Activated CD4-positive, alpha-beta T cell treated with anti-CD3 and anti-CD28 coated beads for 4 hours (primary cell): ENCODE measurements around the gene GRPEL1.
"Not testable (repeated sequence)": the region's sequence is repeated elsewhere in the genome, so short reads cannot be mapped to it uniquely, and the experiment has no call there.

Experiments
- DNase-seq, 2 donors: peaks; one replicate each; pipeline ENCODE4 v3.0.0-alpha.2; 2020

Gene GRPEL1

DNA sequence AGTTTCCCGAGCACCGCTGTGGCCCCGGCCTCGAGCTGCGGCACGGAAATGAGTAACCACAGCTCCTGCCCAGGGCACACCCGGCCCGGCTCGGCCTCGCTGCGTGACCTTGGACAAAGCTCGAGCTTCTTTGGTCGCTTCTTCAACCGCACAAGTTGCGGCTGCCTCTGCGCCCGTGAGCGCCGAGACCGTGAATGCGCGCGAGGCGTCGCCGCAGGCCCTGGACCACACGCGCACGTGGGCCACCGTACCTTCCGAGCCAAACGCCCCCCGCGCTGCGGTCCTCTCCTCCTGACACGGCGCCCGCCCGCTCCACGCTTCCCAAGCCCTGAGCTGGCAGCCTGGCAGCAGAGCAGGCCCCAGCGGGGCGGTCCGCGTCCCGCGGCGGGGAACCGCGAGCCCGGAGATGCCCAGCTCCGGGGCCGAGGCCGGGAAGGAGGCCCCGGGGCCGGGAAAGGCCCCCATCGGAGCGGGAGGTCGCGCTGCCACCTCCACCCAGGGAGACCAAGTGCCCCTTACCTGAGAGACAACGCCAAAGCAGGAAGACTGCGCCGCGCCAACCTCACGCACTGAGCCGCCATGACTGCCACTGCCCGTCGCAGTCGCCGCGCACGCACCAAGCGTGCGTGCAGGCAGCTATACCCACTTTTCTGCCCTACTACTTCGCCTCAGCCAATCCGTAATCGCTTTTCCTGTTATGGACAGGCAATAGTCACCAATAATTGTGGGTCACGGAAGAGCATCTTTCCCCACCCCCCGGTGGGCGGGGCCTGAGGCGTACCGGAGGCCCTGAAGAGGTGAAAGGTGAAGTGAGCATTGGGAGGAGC is at the start of gene GRPEL1:
Gene GRPEL1, minus strand, starts transcription at position 613 of the 827 bp plus-strand sequence. Its CDS starts 32 bp downstream, at position 581.
- peak; percentile 100 for DNase-seq

- no peak for DNase-seq
These were observed 48.8 kb upstream of the GRPEL1 start for GRCh38 chr4:7116705-7117104.

DNA sequence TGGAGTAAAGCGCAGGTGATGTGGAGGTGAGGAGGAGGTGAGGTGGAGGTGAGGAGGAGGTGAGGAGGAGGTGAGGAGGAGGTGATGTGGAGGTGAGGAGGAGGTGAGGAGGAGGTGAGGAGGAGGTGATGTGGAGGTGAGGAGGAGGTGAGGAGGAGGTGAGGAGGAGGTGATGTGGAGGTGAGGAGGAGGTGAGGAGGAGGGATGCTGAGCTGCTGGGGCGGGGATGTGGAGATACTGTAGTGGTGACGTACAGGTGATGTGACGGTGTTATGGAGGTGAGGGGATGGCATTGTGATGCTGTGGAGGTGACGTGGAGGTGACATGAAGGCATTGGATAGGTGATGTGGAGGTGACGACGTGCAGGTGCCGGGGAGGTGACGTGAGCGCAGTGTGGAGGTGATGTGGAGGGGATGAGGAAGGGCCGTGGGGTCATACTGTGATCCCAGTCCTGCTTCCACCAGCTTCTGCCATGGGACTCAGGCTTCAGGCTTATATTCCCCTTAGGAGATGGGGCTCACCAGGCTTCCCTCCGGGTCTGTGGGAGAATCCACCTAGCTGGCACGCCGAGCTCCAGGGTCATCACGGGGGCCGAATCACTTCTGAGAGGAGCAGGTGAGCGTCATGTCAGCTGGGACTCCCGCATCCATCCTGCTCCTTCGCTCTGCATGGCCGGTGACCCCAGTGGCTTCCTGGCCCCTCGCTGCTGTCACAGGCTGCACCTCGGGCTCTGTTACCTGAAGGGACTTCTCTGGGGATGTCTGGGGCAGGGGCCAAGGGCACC is 47.9 kb upstream of the GRPEL1 start:
- no peak for DNase-seq

DNA sequence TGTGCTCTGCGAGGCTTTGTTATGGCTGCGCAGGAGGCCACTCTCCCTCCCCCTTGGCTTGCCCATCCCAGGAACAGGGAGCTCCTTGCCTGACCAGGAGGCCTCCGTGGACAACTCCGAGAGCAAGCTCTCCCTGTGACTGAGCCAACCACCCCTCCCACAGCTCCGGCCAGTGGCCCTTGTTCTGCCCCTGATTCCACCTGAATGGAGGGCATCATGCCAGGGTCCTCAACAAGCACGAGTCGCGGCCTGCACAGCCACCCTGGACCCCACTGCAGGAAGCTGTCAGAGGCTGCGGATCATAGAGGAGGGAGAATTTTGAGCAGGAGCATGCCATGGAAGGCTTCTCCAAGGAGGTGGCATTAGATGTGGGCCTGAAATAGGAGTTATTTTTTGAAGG is 44.8 kb upstream of the GRPEL1 start:
- no peak for DNase-seq

DNA sequence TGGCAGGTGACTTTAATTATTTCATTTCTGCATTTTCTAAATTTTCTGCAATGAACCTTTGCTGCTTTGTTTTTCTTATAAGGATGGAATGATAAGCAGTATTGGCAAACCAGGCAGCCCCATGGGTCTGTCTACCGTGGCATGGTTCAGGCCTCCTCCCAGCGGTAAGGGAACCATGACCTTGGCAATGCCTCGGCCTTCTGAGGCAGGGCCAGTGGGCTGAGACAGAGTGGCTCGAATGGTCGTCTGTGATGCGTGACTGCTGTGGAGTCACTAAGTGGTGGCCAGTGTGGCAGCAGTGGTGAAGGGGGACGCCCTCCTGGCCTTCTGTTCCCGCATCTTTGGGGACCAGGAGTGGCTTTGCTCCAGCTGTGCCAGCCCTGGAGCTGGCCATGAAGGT is 43.6 kb upstream of the GRPEL1 start:
- DNase-seq, result no peak

DNA sequence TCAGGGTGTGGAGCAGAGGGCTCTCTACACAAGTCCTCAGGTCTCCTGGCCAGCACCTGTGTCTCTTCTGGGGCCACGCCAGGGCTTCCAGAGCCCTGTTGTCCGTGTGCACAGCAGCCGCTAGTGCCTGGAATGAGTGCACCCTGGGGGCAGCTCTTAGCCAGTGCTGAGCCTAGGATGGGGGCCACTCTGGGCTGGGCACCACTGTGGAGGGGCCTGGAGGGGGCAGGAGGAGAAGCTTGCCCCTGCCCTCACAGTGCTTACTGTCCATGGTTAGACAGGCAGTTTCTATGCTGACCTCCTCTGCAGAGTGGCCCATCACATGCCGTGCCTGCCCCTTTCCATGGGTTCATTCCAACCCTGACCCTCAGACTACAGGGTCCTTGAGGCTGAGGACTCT is 42.7 kb upstream of the GRPEL1 start:
- no peak for DNase-seq

- DNase-seq, result no peak
These were observed 41.3 kb upstream of the GRPEL1 start for GRCh38 chr4:7109169-7109568.

GRCh38 chr4:7108660-7109059 is 40.8 kb upstream of the GRPEL1 start:
- DNase-seq, result no peak

- no peak for DNase-seq
These were observed 40.3 kb upstream of the GRPEL1 start for GRCh38 chr4:7108046-7108625.

DNA sequence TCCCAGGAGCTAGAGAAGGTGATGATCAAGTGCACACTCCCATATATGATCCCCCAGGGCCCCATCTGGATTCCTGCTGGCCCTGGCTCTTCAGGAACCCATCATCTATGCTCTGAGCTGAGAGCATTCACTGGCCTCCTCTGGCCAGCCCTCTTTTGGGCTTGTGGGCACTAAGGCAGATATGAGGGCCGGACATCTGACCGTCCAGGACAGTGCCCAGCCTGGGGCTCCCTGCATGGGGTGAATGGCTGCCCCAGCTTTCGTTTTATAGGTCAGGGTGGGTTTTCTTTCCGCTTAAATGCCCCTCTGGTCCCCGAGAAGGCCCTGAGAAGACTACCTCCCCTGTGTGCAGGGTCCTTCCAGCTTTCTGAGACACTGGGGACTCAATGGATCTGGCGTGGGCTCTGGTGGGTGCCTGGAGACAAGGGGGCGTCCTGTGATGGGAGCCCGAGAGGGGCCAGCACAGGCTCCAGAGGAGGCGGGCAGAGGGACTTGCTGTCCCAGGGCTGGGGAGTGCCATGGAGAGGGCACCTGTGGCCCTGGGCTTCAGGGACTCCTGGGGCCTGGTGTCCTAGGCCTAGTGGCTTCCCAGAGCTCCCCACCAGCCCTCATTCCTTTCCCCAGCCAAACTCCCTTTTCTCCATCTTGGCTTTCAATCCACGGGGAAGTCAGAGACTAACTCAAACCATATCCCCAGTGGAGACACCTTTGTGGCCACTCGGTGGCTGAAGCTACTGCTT is 39.5 kb upstream of the GRPEL1 start:
- no peak for DNase-seq

GRCh38 chr4:7105276-7105675 is 37.4 kb upstream of the GRPEL1 start:
- DNase-seq, result no peak

DNA sequence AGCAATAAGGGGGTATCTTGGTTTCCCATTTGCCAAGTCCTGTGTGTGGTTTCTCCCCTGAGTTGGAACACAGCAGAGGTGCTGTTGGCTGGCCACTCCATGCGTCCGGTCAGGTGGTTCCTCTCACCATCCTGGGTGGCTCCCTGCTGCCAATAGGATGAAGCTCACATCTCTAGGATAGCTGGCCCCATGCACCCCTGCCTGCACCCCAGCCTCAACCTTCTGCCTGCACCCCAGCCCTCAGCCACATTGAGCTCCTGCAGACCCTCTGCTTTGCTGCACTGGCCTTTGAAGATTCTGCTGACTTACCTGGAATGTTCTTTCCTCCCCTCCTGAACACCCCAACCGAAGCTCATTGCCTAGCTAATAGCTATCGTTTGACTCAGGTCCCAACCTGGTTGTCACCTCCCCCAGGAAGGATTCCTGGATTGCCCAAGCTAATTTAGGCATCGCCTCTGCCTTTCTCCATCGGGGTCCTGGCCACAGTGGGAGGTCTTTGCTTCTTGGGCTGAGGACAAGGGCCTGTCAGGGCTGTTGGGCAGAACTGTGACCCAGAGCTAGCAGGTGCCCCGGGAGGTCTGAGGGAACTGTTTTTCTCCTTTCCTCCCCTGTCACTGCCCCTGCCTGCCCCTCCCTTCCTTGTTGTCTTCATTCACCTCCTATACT is 36.6 kb upstream of the GRPEL1 start:
- DNase-seq, result no peak

- DNase-seq, result peak in 1 of 2 donors; percentile 5
These were observed 35.9 kb upstream of the GRPEL1 start for GRCh38 chr4:7103607-7104365.

DNA sequence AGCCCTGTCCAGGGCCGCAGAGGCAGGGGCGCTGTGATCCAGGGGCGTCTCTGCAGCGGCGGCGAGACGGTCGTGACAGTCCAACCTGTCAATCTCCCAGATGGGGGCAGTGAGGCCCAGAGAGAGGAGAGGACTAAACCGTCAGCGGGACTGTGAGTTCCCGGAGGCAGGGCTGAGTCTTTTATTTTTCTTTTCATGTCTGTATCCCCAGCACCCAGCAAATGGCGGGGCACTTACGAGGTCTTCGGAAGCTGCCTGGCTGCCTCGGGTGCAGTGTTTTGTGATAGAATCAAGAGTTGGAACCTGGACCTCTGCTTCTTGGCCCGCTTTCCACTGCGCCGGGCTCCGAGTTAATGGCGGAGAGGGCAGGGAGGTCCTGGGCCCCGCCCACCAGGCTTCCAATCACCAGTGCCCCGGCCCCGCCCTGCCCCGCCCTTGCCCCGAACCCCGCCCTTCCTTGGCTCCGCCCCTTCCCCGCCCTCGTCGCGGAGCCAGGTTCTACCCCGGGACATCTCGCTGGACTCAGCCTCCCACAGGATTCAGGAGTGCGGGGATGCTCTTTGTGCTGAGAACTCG is 35.3 kb upstream of the GRPEL1 start:
- peak; percentile 79 for DNase-seq

GRCh38 chr4:7102516-7102909 is 34.6 kb upstream of the GRPEL1 start:
- not testable (repeated sequence) for DNase-seq

GRCh38 chr4:7101692-7102515 is 34.0 kb upstream of the GRPEL1 start:
- peak; percentile 35 to 40 for DNase-seq

DNA sequence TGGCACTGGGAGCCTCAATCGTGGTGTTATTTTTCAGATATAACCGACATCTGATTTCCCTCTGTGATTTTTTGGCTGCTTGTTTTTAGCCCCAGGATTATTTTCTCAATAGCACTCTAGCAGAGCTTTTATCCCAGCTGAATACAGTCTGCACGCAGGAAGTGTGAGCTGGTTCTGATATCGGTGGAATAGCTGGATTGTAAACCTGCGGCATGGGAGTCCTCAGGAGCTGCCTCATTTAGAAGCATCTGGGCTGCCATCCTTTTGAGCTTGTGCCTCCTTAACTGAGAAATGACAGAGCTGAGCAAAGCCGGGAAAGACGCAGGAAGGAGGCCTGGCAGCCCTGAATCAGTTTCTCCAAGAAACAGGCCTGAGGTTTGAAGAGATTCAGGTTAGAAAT is 28.4 kb upstream of the GRPEL1 start:
- no peak for DNase-seq

GRCh38 chr4:7095611-7096155 is 27.8 kb upstream of the GRPEL1 start:
- no peak for DNase-seq

DNA sequence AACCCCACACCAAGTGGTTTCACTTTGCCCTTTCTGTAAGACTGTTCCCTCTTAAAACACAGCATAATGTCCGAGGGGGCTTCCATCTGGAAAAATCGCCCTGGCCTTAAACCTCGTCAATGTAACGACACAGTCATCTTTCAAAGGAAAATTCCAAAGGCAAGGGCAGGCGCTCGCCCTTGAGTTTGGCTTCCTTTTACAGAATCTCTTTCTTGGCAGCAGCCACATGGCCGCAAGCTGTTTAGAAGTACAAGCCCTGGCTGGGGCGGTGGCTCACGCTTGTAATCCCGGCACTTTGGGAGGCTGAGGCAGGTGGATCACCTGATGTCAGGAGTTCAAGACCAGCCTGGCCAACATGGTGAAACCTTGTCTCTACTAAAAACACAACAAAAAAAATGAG is 27.1 kb upstream of the GRPEL1 start:
- DNase-seq, result no peak

- no peak for DNase-seq
These were observed 24.2 kb upstream of the GRPEL1 start for GRCh38 chr4:7092026-7092425.
